Stimulated activated CD8-positive, alpha-beta memory T cell treated with anti-CD3 and anti-CD28 coated beads, Interleukin-2, amount 100 ng/mL, for 1 hour (primary cell): ENCODE measurements around the gene CTSZ.

Source experiments
- DNase-seq, 2 donors: peaks; one replicate each; pipeline ENCODE4 v3.0.0-alpha.2; 2020; ENCODE audit warnings: low read depth in 2 of 2

Gene CTSZ

DNA sequence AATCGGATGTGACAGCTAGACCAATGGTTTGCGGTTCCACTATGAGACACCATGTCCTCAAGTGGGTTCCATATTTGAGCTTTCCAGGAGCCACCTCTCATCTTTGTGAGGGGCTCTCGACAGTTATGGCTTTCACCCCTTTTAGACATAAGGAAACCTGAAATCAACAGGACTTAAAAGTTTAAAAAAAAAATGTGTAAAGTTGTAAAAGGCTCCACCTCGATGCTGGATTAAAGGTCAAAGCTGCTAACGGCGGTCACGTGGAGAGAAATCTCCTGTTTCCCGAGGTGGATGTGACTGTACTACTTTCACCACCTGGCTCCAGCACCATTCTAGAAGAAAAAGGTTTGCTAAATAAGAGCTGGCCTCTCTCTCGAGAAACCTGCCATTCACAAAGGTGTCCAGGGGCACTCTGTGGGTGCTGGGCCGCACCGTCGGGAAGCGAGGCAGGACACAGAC is 24.5 kb upstream of the CTSZ start:
- no peak for DNase-seq

DNA sequence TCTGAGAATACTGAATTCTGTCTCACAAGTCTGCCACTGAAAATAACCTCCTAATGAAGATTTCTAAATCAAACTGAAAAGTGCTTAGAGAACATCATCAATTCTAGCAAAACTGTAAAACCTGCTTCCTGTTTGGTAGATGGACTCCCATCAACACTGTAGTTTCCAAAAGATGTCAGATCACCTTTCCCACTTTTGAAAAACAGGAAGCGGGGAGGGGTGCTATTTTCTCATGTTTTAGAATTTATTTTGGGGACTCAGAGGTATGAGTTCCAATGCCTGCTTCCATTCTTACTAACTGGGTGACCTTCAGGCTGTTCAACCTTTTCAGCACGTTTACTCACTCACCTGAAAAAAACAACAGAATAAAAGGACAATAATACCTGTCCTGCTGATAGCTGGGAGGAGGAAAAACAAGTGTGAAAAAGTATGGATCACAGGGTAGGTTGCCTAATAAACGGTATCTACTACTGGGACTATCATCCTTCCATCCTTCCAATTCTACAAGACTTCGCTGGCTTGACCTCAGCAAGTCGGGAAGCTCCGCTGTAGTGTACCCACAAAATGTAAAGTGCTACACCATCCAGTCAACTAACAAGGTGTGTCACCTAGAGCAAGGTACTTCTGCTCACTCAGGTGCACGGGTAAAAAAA is 24.0 kb upstream of the CTSZ start:
- DNase-seq, result no peak

DNA sequence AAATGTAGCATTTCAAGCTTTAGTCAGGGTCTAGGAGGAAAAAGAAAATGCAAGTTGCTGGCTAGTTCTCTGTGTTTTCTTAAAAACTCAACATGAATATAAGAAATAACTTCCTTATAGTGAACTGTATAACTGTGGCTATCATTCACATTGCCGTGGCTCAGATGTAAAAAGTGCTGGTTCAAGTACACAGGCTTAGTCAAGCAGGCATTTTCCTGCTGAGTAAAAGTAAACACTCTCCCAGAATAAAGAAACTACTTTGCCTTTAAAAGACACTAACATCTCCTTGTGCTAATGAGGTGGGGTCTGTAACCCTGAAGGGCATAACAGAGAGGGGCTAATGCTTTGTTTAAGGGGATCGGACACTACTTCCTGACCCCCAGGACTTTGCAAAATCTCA is 21.8 kb upstream of the CTSZ start:
- DNase-seq, result no peak

DNA sequence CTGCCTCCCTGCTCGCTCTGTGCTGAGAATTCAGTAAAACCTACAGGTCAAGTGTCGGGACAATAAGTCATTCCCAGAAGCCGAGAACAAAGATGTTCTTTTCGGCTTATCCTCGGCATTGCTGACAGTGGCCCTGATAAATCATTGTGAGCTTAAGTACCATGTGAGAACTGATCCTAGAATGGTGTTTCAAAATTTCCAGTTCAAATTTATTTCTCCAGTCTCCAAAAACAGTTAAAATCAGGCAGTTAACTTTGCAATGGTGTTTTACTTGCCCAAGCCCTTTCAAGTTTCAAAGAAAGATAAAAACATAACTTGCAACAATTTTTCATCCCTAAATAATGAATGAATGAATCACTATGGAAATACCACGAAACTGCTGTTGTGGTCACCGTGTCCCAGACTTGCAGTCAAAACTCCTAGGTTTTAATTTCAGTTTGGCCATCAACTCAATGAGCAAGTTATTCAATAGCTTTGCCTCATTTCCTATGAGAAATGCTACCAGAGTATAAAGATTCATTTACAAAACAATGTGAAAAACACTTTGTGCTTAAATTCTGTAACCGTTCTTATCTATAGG is 20.8 kb upstream of the CTSZ start:
- no peak for DNase-seq

DNA sequence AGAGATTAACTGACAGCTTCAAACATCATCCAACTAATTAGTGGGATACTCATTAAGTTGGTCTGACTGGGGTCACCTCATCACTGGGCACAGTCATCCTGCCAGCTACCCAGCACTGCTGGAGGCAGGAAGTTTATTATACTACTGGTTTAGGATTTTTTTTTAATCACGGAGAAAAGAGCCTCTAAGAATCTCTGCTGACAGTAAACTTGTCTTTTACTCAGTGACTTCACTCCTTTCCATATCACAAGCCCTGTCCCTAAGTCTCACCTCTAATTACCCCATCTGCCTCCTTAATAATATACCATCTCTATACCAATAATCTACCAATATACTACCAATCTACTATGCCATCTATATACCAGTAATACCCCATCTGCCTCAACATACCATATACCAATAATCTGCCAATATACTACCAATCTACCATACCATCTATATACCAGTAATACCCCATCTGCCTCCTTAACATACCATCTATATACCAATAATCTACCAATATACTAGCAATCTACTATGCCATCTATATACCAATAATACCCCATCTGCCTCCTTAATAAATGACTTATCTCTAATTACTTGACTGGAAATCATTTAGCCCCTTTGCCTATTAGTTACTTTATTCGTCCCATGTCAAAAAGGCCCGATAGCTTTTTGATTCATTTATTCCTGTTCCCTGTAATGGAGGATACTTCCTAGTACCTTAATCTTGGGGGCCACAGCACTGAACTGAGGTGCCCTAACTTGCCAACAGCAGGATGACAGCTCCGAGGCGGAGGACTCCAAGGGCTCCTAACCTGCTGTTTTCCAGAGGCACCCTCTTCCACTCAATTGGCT is 20.1 kb upstream of the CTSZ start:
- no peak for DNase-seq

DNA sequence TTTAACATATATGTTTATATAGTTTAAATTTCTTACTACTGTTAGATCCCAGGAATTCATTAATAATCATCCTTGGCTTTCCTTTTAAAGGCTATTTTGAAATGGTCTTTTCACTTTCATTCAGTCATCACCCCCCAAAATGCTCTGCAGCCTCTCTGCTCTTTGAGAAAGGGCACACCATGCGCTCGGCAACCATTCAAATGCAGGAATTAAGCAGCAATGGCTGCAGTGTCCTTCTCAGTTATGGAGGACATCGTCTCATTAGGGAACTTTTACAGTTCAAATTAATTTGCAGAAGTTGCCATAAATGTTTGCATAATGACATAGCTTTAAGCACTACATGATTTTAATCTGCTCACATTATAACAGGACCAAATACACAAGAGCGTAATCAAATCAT is 18.5 kb upstream of the CTSZ start:
- DNase-seq, result no peak

DNA sequence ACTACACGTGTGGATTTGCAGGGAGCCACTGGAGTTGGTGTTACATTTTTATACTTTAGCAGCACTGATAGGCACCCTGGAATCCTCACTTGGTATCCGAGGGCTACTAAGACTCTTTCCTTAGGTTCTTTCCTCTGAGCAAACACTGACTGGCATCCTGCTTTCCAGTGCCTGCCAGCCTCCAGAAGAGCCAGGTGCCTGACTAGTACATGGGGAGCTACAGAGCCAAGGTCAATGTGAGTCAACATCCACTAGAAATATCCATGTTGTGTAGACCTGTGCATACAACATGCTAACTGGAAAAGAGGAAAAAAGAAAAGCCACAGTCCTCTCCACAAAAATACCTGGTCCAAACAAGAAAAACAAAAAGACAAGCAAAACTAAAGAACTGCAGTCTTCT is 18.0 kb upstream of the CTSZ start:
- no peak for DNase-seq

DNA sequence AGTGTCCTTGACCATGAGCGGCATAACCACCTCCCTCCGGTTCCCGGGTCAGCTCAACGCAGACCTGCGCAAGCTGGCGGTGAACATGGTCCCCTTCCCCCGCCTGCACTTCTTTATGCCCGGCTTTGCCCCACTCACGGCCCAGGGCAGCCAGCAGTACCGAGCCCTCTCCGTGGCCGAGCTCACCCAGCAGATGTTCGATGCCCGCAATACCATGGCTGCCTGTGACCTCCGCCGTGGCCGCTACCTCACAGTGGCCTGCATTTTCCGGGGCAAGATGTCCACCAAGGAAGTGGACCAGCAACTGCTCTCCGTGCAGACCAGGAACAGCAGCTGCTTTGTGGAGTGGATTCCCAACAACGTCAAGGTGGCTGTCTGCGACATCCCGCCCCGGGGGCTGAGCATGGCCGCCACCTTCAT is 17.1 kb upstream of the CTSZ start:
- DNase-seq, result no peak

DNA sequence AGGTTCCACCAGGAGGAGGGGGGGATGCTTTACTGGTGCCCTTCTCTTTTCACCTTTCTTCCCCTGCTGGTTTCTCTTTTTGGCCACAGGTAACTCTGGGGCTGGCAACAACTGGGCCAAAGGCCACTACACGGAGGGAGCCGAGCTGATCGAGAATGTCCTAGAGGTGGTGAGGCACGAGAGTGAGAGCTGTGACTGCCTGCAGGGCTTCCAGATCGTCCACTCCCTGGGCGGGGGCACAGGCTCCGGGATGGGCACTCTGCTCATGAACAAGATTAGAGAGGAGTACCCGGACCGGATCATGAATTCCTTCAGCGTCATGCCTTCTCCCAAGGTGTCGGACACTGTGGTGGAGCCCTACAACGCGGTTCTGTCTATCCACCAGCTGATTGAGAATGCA is 16.6 kb upstream of the CTSZ start:
- DNase-seq, result no peak

DNA sequence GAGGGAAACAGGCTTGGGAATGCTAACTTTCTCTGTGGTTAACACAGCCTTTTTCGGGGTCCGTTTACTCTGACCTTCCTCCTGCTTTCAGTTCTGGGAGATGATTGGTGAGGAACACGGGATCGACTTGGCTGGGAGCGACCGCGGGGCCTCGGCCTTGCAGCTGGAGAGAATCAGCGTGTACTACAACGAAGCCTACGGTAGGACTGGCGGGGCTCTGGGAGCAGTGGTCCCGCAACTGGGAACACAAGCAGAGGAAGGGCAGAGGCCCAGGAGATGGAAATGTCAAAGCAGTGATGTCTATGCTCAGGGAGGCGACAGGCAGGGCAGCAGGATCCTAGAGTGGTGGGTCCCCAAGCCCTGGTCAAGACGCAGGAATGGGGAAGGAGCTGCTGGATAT is 15.7 kb upstream of the CTSZ start:
- DNase-seq, result no peak

DNA sequence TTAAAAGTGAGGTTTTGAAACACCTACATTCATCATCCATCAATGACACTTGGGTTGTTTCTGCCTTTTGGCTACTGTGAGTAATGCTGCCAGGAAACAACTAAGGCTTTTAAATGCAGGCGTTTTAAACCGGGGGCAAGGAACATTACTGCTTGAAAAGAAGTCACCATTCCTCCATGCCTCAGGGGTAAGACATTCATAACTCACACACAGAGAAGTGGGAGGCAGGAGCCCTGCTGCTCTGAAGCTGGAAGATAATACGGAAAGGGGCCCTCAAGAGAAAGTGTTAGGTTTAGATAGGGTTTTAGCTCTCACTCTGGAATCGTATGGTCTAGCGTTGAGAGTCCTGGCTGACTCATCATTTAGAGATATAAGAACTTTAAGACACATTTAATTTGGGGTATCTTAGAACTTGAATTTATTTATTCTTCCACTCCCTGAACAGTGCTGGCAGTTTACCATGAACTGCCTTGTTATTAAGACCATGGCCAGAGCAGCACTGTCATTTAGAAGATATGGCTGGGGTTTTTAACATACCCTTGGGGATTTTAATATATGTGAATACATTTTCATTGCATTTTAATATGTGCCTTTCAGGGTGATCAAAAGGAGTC is 14.0 kb upstream of the CTSZ start:
- DNase-seq, result no peak

DNA sequence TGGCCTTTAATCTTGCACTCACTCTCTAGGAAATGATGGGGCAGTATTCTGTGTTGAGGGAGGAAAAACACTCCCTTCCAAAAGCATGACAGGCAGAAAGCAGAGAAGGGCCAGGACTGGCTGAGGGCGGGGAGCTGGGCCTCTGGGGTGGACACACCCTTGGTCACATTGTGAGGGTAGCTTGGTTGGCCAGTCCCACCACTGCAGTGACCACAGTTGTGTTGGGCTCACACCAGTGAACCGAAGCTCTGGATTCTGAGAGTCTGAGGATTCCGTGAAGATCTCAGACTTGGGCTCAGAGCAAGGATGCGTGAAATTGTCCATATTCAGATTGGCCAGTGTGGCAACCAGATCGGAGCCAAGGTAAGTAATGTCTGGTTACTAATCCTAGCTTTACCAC is 12.2 kb upstream of the CTSZ start, which contains the start of gene TUBB1:
TUBB1 (plus strand) TSS at position 213 of the 400 bp plus-strand sequence; CDS start at position 307, 94 bp downstream.
- DNase-seq, result no peak

DNA sequence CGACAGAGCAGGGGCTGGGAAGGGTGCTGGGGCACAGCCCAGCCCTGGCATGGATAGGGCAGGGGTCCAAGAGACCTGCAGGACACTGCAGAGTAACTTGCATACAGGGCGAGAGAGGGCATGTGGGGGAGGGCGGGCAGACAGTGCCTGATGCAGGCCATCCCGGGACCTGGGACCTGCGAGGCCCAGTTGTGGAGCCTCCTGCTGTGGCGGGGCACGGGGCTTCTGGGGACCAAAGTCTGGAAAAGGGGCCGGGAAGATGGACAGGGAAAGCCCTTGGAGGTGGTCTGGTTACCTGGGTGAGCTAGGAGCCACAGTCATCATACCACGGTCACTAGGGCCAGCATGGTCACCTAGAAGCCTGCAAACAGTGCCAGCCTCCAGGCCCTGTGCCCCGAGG is 11.8 kb upstream of the CTSZ start:
- DNase-seq, result no peak

DNA sequence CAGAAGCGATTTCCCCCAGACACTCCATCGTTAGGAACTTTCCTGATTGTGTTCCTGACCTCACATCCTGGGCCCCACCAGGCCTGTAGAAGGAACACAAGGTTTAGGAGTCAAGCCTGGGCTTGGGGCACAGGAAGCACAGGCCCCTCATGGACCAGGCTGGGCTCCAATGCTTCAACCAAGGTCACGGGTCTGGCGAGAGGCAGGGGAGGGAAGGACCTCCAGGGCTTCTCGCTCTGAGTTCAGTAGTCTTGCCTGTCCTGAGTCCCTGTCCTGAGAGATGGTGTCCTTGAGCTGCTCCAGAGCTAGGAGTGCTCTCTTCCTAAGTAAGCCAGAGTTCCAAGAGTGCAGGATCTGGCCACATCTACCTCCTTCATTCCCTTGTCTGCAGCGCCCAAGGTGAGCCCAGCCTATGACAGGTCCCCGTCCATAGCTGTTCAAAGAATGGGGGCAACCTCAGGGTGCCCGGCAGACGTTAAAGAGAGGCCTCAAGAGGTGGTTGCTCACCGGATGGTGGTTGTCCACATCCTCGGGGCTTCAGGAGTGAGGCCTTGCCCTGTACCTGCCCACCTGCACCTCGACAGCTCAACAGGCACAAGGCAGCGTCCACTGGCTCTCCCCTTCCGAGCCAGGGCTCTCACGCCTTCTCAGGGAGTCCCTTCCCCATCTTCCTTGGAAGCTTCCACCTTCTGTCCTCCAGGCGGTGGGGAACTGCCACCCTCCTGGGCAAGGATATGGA is 10.6 kb upstream of the CTSZ start:
- no peak for DNase-seq

DNA sequence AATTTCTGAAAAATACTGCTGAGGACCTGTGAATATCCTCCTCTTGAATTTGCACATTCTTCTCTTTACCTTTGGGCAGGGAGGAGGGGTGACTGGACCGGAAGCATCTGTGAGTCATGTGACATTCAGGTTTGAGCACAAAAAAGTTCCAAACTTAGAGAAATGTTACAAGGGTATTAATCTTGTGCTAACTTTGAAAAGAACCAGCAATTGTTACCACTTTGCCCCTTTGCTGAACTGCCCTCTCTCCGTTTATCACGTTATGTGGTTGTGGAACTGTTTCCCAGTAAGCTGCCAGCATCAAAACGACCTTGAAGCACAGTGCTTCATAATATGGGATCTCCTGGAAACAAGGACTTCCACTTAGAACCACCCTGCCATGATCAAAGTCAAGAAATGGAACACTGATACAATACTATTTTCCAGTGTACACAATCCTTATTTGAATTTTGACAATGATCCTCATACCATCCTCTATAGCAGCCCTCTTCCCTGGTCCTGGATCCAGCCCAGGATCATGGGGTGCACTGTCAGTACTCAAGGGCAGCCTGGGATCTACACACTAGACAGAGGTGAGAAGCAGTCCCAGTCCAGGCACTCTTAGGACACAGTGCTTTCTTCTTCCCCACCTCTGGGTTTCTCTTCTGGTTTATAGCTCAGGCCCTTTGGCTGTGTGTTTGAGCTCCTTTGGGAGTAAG is 9.9 kb upstream of the CTSZ start:
- no peak for DNase-seq

DNA sequence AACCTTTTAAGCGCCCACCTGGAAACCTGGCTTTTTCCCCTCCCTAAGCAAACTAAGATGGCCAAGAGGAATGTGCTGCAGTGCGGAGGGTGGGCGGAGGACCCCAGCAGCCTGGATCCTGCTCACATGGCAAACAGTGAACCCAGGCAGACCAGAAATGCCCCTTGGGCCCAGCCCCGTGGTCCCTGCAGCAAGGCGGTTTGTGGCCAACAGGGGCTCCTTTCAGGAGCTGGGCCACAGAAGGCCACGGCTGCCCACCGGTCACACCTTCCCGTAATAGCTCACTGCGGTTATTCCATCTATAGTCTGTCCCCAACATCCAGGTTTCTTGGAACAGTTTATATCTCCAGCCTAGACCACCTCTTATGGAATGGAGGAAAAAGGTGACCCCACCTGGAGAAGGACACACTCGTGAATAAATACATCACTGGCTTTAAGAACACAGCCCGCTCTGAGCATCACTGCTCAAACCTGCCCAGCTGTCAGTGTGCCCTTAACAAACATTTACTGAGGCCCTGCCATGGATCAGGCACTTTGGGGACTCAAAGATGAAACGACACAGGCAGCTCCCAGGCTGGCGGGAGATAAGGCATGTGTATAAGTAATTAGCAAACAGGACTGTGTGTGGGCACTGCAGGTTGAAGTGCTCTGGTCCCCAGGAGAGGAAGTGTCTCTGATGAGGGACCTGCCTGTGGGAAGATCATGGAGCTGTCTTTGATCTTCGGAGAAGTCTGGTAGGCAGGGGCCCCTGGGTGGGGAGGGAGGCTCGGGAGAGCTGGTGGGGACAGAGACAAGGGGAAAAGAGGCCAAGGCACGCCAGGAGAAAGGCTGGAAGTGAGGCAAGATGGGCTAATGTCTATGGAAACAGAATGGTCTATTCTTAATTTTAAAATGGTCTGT is 9.0 kb upstream of the CTSZ start:
- no peak for DNase-seq

DNA sequence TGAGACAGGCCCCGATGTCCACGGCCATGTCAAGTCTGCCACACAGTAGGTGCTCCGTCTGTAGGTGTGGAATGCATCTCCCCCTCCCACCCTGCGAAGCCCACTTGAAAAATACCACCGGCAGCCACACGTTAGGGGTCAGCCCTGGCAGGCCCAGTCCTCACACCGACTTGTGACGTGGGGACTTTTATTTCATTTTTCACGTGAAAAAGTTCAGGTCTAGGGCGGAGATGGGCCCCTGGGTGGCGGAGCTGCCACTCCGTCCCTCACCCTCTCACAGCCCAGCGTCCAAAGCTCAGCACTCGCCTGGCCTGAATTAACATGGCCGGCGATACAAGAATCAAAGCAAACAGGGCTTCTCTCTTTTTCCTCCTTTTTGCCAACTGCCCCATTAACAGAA is 8.4 kb upstream of the CTSZ start:
- no peak for DNase-seq

DNA sequence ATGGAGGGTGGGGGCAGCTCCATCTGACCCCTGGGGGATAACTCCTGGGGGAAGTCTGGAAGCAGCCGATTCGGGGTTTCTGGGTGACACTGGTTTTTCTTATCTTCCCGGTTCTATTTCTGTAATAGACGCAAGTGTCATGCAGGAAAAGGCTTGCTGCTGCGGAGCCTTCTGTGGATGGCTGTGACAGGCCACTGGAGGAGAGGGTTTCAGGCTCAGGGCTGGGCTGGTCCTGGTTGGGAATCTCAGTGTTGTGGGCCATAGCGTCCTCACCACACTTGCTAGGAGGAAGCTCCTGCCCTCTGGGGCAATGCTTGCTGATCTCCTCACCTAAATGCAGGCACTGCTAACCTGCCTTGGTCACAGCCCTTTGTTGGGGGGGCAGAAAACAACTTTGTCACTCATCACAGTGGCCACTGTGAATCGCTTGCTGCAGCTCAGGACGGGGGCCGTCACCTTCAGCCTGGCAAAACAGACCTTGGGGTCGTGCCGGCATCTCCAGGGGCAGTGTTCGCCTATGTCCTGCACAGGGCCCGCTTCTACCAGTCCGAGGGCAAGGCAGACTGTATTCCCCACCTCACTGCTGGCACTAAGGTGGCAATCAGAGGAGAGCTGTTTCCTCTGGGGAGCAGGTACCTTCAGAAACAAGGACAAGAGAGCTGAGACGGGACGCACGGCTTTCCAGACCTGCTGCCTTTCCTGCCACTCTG is 7.8 kb upstream of the CTSZ start:
- no peak for DNase-seq

DNA sequence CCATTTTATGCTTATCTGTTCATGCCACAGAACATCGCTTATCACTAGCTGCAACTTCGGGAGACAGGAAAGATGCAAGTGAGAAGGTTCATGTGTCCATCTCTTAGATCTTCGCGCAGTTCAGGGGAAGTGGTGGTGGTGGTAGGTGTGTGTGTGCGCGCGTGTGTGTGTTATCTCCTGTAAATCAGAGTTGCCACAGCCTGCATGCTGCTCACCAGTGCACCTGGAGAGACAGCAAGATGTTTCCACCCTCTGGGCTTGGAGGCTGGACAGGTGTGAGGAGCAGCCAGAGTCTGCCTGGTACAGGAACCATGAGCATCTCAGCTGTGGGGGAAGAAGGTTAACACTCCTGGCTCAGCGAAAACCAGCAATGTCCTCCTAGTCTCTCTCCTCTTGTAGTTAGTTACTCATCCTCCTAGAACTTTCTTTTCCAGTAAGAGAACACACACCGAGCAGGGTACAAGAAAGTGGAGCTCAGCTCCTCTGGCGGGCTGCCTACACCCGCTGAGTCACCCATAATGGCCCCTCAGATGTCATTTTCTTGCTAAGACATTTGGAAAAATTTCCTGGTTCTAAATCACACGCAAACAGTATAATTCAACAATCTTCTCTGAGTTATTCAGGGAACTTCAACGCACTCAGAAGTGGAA is 7.0 kb upstream of the CTSZ start:
- no peak for DNase-seq
